Activated CD4-positive, CD25-positive, alpha-beta regulatory T cell (primary cell): ENCODE results near the gene ERCC6.

Source experiments
- DNase-seq, 4 experiments: peaks; one replicate each; lab custom pipeline; 2025; lab: John Stamatoyannopoulos, UW

The ERCC6 gene

GRCh38 chr10:49549640-49550346 is 10.9 kb upstream of the ERCC6 start:
- DNase-seq = no peak

DNA sequence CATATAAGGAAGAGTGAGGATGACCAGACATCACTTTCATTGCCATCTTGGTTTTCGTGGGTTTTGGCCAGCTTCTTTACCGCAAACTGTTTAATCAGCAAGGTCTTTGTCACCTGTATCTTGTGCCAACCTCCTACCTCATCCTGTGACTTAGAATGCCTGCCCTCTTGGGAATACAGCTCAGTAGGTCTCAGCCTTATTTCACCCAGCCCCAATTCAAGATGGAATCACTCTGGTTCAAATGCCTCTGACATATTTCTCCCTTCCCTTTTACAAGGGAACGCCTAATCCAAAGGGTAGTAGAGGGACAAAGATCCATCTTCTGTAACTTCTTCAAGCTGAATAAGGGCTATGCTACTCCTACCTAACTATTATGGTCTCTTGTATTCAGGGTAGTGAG is 4.7 kb upstream of the ERCC6 start:
- DNase-seq = no peak

GRCh38 chr10:49542353-49542752 is 3.4 kb upstream of the ERCC6 start:
- no peak for DNase-seq

DNA sequence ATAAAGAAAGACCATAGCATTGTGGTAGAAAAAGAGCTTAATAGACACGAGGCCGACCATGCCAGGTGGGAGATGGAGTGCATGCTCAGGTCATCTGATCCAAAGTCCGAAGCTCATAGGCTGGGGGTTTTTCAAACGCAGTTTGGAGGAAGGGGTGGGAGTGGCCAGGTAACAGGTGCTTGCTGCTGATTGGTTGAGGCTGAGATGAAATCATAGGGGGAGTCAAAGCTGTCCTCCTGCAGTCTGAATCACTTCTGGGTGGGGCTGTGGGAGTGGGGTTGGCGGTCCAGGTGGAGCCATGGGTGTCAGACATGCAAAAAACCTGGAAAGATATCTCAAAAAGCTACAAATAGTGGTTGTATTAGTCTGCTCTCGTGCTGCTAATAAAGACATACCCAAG is 2.8 kb upstream of the ERCC6 start:
- DNase-seq = no peak

DNA sequence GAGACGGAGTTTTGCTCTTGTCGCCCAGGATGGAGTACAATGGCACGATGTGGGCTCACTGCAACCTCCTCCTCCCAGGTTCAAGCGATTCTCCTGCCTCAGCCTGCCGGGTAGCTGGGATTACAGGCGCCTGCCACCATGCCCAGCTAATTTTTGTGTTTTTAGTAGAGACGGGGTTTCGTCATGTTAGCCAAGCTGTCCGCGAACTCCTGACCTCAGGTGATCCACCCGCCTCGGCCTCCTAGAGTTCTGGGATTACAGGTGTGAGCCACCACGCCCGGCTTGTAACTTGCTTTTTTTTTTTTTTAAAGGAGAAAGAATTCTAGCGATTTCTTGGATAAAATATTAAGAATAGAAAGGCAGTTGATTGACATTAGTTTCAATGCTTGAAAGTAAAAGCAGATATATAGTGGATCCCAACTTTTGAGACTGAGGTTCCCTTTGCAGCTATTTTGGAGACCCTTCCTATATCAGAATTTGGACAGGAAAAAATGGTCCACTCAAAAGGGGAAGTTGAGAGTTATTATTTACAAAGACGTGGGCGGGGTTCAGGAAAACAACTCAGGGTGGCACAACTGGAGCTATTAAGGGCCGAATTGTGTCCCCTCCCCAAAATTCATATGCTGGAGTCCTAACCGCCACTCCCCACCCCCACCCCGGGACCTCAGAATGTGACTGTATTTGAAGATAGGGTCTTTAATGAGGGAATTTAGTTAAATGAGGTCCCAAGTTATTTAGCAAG is 1.3 kb upstream of the ERCC6 start:
- DNase-seq = no peak

DNA sequence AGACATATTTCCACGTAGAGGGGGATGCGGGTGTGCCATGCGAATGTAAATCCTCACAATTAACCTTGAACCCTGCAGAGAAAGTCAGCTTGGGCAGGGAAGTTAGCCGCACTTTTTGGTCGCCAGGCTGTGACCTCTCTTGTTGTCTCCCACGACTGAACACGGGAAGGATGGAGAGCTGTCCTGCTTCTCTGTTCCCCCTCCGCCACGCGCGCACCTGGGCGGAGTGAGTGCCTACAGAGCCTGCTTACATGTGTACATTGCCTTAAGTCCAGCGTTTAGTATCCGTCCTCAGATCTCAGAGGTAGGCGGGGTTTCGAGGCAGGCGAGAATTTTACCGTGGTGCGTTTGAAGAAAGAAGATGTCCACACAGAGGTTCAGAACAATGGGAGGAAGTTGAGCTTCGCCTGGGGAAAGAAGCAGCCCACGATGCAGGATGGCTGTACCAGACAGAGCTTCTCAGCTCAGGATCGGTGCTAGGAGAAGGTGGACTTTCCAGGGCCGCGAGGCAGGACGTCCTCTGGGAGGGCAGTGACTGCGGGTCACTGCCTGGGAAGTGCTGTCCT is 482 bp upstream of the ERCC6 start:
- DNase-seq = peak in 1 of 4 experiments; percentile 6

- DNase-seq = no peak
Observed at GRCh38 chr10:49534670-49535381, 4.1 kb downstream of the ERCC6 start.

- DNase-seq = no peak
Observed at GRCh38 chr10:49532461-49532860, 6.5 kb downstream of the ERCC6 start.

- DNase-seq = no peak
Observed at GRCh38 chr10:49528977-49529506, 9.9 kb downstream of the ERCC6 start.

GRCh38 chr10:49527850-49528249 is 11.1 kb downstream of the ERCC6 start:
- no peak for DNase-seq

DNA sequence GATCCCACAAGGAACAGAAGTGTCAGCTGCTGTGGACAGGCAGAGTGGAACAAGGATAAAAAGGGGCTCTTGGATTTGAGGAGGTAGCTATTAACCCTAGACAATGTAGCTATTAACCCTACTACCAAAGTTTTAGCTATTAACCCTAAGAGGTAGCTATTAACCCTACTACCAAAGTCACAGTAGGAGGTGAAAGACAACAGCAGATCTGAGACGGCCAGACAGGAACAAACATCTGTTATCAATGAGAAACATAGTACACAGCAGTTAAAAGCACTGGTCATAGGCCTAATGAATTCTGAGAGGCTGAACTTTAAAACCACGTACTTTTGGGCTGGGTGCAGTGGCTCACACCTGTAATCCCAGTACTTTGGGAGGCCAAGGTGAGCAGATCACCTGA is 11.9 kb downstream of the ERCC6 start:
- no peak for DNase-seq

- DNase-seq = no peak
Observed at GRCh38 chr10:49526619-49527018, 12.3 kb downstream of the ERCC6 start.

DNA sequence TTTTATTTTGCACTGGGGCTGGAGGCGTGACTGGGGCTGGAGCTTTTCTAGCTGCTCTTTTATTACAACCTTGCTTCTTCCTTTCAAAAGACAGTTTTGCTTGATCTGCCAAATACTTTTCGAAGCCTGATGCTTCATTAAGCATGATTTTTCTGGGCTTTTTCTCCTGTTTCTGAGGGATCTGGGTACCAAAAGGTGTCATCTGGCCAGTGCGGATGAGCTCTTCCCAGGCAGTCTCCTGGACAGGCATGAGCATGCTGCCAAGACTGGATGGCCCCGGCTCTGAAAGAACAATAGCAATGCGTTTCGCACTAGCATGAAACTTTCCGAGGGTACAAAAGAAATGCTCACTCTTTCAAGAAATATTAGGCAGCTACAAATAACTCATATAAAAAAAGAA is 14.4 kb downstream of the ERCC6 start:
- no peak for DNase-seq

- no peak for DNase-seq
Observed at GRCh38 chr10:49523301-49523700, 15.6 kb downstream of the ERCC6 start.

- DNase-seq = no peak
Observed at GRCh38 chr10:49521062-49521461, 17.9 kb downstream of the ERCC6 start.

- DNase-seq = no peak
Observed at GRCh38 chr10:49520122-49520775, 18.7 kb downstream of the ERCC6 start.

GRCh38 chr10:49519717-49520116 is 19.2 kb downstream of the ERCC6 start:
- DNase-seq = no peak

GRCh38 chr10:49518982-49519578 is 19.8 kb downstream of the ERCC6 start:
- peak in 1 of 4 experiments; percentile 13 for DNase-seq

- no peak for DNase-seq
Observed at GRCh38 chr10:49518566-49518965, 20.4 kb downstream of the ERCC6 start.

- DNase-seq = no peak
Observed at GRCh38 chr10:49516216-49516970, 22.5 kb downstream of the ERCC6 start.
